Measurements from ENCODE around the gene TPP1. TPM values are rescaled to one million over a fixed set of nuclear protein-coding genes. Genes with fewer than 3 reads are reported as not detected.
A peak's percentile ranks its signal among the peaks of the same experiment; 100 is the strongest.

TPP1 gene
- total and polyA plus RNA-seq, 10 of the 15 experiments (the other 5 are each of a cell fraction or from before 2014, with no cell fraction given) = 7.5 to 64.6 (median 38.3) TPM

DNA sequence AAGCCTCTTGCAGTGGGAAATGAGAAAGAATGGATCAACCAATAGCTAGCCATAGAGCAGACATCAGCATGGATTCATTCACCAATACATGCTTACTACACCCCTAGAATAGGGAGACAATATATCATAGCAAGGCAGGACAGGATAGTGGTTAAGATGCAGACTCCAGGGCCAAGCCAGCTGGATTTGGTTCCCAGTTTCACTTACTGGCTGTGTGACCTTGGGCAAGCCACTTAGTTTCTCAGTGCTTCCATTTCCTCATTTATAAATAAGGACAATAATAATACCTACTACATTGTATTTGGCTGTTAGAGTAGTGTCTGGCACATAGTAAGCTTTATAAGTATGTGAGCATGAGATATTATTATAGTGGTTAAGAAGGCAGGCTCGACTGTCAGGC, 29.3 kb upstream of the TPP1 start:
- Histone ChIP-seq H3K36me3 (ENCODE audit: control insufficient read depth in 2 of 2, insufficient read depth in 2 of 2, low read length in 1 of 2) (no peaks in the 10 kb centered on the region), H3K27ac (ENCODE audit: control insufficient read depth, insufficient read depth) (no peak overlapping the region), H3K9me3 (replicated peaks; ENCODE audit: control insufficient read depth, insufficient read depth, low read length) (no peaks in the 10 kb centered on the region), H3K4me2 (ENCODE audit: control insufficient read depth, insufficient read depth) (no peak overlapping the region), H3K9ac (ENCODE audit: control insufficient read depth, insufficient read depth, low read length) (no peak overlapping the region), H4K20me1 (ENCODE audit: control insufficient read depth, insufficient read depth) (no peaks in the 10 kb centered on the region), H3K4me1 (ENCODE audit: control insufficient read depth, insufficient read depth, low read length) (peaks cover 21% of the 10 kb centered on the region), H3K4me3 (no peak overlapping the region), H2AFZ (ENCODE audit: control insufficient read depth, low read depth, low read length) (no peak overlapping the region), H3K27me3 (replicated peaks in 1 of 2; ENCODE audit: control insufficient read depth in 2 of 2, insufficient read depth in 2 of 2, low read length in 1 of 2) (no peaks in the 10 kb centered on the region; a peak in 1 of 4 replicates), H3K79me2 (ENCODE audit: control insufficient read depth, insufficient read depth, low read length) (no peaks in the 10 kb centered on the region)
- ChIA-PET CTCF (interaction anchor here (1.5 to 4.7 kb wide), 3 partner anchors 10 to 44 kb away, joined by 6 to 22 read pairs (median 9); no protein-coding TSS in a partner anchor), RAD21 (ENCODE audit: unreplicated experiment) (interaction anchor here (1.0 kb wide), 1 partner anchor 35 kb away, joined by 3 read pairs; the partner anchor contains the start of gene MRPL17), SMC1A (ENCODE audit: uncharacterized antibody, unreplicated experiment) (interaction anchor here (1.1 to 3.4 kb wide), 5 partner anchors 12 to 30 kb away, joined by 3 to 14 read pairs (median 4); partner anchors contain the start of gene TPP1), POLR2A (interaction anchor here (0.5 to 1.5 kb wide), 2 partner anchors 29 to 30 kb away, joined by 5 to 6 read pairs; partner anchors contain the start of gene TPP1)
- intact Hi-C loops (cut with micrococcal nuclease; ENCODE audit: unreplicated experiment) = no loop called here
- in situ Hi-C loops (cut with MboI) = no loop called here
- DNase-seq (ENCODE audit: low read depth, low spot score) (no peak), ATAC-seq (no peak), FAIRE-seq (no peak)
- 36% methylated on average over 1 of the region's 1 CpG for WGBS (ENCODE audit: insufficient coverage, insufficient replicate concordance, low lambda C conversion rate, missing lambda C conversion rate)
- TF ChIP-seq STAT3 (IDR thresholded peaks at IDR 0.05; ENCODE audit: low read depth, low read length) (no peak), SPI1 (IDR thresholded peaks at IDR 0.05; ENCODE audit: borderline replicate concordance, insufficient read depth, low read depth, low read length) (0 out of 2 replicates have a peak, but pooled peaks have one; percentile 31)
- no TSS peak for BruUV-seq (replicated peaks)

DNA sequence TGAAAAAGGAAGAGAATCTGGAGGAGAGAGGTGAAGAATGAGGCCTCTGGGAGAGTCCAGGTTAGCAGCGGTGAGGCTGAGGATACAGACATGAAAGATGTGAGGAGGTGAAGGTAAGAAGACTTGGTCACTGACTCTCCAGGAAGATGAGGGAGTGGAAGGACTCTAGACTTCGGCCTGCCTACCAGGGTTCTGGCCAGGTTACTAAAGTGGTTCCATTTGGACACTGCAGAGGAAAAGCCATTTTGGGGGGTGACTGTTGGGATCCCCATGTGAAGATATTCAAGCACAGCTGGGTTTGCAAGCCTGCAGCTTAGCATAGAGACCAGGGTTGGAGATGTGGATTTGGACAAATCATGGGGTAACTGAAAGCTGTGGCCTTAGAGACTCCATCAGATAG, 28.6 kb upstream of the TPP1 start:
- DNase-seq (ENCODE audit: low read depth, low spot score) (no peak), FAIRE-seq (no peak), ATAC-seq (no peak)
- Histone ChIP-seq H3K27me3 (replicated peaks in 1 of 2; ENCODE audit: control insufficient read depth in 2 of 2, insufficient read depth in 2 of 2, low read length in 1 of 2) (no peaks in the 10 kb centered on the region), H3K9me3 (replicated peaks; ENCODE audit: control insufficient read depth, insufficient read depth, low read length) (no peaks in the 10 kb centered on the region), H3K4me1 (ENCODE audit: control insufficient read depth, insufficient read depth, low read length) (peaks cover 21% of the 10 kb centered on the region), H2AFZ (ENCODE audit: control insufficient read depth, low read depth, low read length) (no peak overlapping the region), H3K36me3 (ENCODE audit: control insufficient read depth in 2 of 2, insufficient read depth in 2 of 2, low read length in 1 of 2) (no peaks in the 10 kb centered on the region), H3K27ac (ENCODE audit: control insufficient read depth, insufficient read depth) (no peak overlapping the region), H3K4me2 (ENCODE audit: control insufficient read depth, insufficient read depth) (no peak overlapping the region), H3K4me3 (no peak overlapping the region), H4K20me1 (ENCODE audit: control insufficient read depth, insufficient read depth) (no peaks in the 10 kb centered on the region), H3K79me2 (ENCODE audit: control insufficient read depth, insufficient read depth, low read length) (no peaks in the 10 kb centered on the region), H3K9ac (ENCODE audit: control insufficient read depth, insufficient read depth, low read length) (no peak overlapping the region)
- ChIA-PET POLR2A (interaction anchor here (1.3 to 2.5 kb wide), 3 partner anchors 29 to 35 kb away, joined by 3 to 10 read pairs (median 3); partner anchors contain the start of gene TAF10), SMC1A (ENCODE audit: uncharacterized antibody, unreplicated experiment) (interaction anchor here (1.1 to 3.4 kb wide), 6 partner anchors 13 to 98 kb away, joined by 4 to 14 read pairs (median 6); partner anchors contain the start of genes MRPL17 and TPP1), RAD21 (ENCODE audit: unreplicated experiment) (interaction anchor here (0.7 to 1.1 kb wide), 3 partner anchors 13 to 36 kb away, joined by 3 to 4 read pairs (median 3); partner anchors contain the start of gene MRPL17), CTCF (interaction anchor here (0.9 to 4.7 kb wide), 5 partner anchors 10 to 57 kb away, joined by 3 to 22 read pairs (median 6); no protein-coding TSS in a partner anchor)
- BruUV-seq (replicated peaks) = no TSS peak
- intact Hi-C loops (cut with micrococcal nuclease; ENCODE audit: unreplicated experiment) = no loop called here
- WGBS (ENCODE audit: insufficient coverage, insufficient replicate concordance, low lambda C conversion rate, missing lambda C conversion rate) = 100% methylated on average over 2 of the region's 2 CpGs
- in situ Hi-C loops (cut with MboI) = no loop called here
- TF ChIP-seq FOXK2 (IDR thresholded peaks at IDR 0.05) (no peak), KLF5 (IDR thresholded peaks at IDR 0.05; ENCODE audit: partially characterized antibody) (no peak), NFIC (IDR thresholded peaks at IDR 0.05; ENCODE audit: low read depth, low read length) (no peak)

All from GM12878 (cell line).